ENCODE results near the gene CD300A.

- TF ChIP-seq RAD21 (IDR thresholded peaks at IDR 0.05; ENCODE audit: low read length) (no peak), CTCF (conservative IDR thresholded peaks at IDR 0.05; ENCODE audit: low read depth, low read length) (no peak), CEBPB (IDR thresholded peaks at IDR 0.05; ENCODE audit: low read depth, low read length) (no peak), POLR2A (IDR thresholded peaks at IDR 0.05; ENCODE audit: low read depth, low read length) (no peak), MAFK (IDR thresholded peaks at IDR 0.05; ENCODE audit: low read depth, low read length) (no peak)
Measured at GRCh38 chr17:74474043-74474792, 7.8 kb downstream of the CD300A start.

Data from IMR-90 (cell line).